AG08396 (cell line): ENCODE data around the gene PIH1D2.
A peak's percentile ranks its signal among the peaks of the same experiment; 100 is the strongest.
"Not testable (repeated sequence)": the region's sequence is repeated elsewhere in the genome, so short reads cannot be mapped to it uniquely, and the experiment has no call there.

Source experiments
- DNase-seq: peaks from one replicate; pipeline ENCODE4 v3.0.0; 2012; ENCODE audit warnings: low spot score, mixed read lengths

Gene PIH1D2

DNA sequence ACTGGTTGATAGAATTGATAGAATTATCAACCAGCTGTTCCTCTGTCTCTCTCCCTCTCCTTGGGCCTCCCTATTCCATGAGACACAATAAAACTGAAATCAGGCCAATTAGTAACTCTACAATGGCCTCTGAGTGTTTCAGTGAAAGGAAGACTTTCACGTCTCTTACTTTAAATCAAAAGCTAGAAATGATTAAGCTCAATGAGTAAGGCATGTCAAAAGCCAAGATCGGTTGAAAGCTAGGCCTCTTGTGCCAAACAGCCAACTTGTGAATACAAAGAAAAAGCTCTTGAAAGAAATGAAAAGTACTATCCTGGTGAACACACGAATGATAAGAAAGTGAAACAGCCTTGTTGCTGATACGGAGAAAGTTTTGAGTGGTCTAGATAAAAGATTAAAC is 16.6 kb downstream of the PIH1D2 start:
- DNase-seq: no peak

DNA sequence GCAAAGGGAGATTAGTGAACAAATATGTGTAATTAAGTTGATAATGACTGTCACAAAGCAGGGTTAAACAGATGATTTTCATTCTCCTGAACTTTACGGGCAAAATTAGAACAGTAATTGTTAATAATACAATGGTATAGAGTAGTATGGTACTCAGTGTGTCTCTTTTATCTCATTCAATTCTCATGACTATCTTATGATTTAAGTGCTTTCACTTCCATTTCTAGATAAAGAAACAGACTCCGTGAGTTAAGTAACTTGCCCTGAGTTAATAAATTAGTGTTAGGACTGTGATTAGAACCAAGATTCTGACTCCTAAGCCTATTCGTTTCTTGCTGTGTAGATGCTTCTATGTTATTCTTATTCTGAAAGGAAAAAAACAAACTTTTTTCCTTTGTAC is 22.0 kb downstream of the PIH1D2 start:
- no peak for DNase-seq

DNA sequence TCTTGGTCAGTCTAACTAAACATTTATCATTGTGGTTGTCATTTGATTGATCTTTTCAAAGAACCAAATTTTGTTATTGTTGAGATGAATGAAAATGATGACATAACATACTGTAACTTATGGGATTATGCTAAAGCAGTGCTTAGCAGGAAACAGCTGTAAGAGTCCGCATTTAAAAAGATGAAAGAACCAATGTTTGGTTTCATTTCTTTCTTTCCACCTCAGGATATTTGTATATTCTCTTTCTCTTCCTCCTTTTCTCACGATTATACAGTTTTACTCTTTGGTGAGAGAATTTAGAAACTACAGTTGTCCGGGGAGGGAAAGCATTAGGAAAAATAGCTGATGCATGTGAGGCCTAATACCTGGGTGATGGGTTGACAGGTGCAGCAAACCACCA is 23.1 kb downstream of the PIH1D2 start:
- DNase-seq: no peak

DNA sequence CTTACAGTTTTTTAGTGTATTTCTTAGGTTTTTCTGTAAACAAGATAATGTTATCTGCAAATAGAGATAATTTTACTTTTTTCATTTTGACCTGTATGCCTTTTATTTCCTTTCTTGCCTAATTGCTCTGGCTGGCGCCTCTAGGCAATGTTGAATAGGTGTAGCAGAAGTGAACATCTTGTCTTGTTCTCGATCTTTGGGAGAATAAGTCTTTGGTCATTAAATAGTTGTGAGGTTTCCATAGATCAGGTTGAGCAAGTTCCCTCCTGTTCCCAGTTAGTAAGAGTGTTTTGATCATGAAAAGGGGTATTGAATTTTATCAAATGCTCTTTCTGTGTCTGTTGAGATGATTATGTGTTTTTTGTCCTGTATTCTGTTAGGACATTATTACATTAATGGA is 24.0 kb downstream of the PIH1D2 start:
- DNase-seq: no peak

DNA sequence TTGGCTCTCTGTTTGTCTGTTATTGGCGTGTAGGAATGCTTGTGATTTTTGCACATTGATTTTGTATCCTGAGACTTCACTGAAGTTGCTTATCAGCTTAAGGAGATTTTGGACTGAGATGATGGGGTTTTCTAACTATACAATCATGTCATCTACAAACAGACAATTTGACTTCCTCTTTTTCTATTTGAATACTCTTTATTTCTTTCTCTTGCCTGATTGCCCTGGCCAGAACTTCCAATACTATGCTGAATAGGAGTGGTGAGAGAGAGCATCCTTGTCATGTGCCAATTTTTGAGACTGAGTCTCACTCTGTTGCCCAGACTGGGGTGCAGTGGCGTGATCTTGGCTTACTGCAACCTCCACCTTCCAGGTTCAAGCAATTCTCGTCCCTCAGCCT is 25.6 kb downstream of the PIH1D2 start:
- not testable (repeated sequence) for DNase-seq

DNA sequence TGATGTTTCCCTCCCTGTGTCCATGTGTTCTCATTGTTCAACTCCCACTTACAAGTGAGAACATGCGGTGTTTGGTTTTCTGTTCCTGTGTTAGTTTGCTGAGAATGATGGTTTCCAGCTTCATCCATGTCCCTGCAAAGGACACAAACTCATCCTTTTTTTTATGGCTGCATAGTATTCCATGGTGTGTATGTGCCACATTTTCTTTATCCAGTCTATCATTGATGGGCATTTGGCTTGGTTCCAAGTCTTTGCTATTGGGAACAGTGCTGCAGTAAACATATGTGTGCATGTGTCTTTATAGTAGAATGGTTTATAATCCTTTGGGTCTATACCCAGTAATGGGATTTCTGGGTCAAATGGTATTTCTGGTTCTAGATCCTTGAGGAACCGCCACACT is 27.2 kb downstream of the PIH1D2 start:
- DNase-seq: not testable (repeated sequence)

DNA sequence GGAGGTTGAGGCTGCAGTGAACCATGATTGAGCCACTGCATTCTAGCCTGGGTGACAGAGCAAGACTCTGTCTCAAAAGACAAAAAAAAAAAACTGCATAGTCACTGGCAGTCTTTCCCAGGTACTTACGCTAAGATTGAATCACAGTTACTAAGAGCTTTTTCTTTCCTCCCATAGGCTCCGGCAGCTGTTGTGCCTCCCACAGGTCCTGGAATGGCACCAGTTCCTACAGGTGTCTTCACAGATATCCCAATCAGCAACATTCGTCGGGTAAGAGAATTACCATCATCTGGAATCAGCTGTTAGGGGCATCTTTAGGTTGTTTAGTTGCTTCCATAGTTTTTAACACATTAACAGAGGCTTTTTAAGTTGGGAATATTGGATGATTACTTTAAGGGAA is 28.9 kb downstream of the PIH1D2 start:
- no peak for DNase-seq

DNA sequence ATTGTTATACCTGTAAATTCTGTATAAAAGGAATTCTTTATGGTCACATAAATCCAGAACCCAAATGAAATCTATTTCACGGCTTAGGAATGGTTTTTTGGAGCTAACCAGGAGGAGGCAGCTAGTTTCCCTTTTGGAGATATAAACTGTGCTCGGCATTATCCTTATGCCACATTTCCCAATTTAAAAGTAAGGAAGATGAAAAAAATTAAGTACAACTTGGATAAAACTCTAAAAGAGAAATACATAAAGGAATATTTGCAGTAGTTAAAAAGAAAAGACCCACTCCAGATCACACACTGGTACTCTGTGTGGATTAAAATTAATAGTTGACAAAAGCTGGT is 30.9 kb downstream of the PIH1D2 start:
- no peak for DNase-seq

DNA sequence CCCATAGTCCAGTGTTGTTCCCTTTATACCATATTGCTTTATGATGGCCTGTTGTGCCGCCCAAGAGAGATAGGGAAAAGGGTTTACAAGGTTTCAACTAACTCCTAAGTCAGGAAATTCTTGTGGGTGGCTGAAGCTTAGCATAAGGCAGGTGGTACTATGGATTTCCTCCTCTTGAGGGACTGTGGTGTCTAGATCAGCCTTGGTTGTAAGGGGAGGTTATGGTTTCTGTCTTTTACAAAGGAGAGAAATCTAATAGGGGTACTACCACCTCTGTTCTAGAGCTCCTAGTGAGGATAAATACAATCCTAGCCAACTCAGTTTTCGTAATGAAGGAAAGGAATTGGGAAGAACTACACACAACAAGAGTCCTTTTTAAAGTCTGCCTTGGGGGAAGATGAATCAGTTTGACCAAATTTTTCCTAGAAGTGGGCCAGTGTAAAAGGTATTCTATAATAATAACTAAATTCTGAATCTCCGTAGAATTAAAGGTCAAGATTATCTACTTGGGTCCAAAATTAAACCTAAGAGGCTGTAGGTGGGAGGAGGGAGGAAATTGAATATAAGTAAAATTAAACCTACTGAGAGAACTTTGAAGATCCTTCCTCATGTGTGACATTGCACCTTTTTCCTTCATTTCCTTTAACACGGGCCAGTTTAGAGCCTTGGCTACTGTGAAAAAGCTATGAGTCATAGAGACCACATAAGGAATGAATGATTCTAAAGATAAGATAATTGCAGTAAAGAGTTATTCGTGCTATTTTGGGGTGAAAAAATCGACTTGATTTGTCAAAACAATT is 31.5 kb downstream of the PIH1D2 start:
- DNase-seq: no peak

DNA sequence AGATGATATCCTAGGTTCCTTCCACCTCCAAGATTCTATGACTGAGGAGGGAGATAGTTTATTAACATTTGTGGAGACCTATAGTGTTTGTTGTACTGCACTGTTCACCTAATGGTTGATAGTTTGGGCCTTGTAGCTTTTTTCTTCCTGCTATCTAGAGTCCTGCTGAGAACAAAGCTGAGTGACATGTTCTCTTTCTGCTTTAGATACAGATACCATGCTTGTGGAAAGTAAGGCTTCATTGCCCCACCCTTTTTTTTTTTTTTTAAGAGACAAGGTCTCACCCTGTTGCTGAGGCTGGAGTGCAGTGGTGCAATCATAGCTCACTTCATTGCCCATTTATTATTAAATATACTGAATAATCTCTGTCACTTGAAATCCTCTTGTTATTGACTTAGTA is 36.3 kb downstream of the PIH1D2 start:
- no peak for DNase-seq

DNA sequence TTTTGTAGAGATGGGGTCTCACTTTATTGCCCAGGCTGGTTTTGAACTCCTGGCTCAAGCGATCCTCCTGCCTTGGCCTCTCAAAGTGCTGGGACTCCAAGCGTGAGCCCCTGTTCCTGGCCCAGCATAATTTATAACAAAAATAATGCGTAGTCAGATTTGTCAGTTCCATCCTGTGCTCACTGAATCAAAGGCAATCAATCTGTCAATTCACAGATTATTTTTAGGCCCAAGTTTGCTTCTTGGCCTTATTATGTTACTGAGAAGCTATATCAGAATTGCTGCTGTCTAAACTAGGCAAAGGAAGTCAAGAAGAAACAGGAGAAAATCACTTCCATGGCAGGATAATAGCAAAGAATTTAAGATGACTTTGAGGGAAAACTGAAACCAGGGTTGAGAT is 39.9 kb downstream of the PIH1D2 start:
- no peak for DNase-seq

DNA sequence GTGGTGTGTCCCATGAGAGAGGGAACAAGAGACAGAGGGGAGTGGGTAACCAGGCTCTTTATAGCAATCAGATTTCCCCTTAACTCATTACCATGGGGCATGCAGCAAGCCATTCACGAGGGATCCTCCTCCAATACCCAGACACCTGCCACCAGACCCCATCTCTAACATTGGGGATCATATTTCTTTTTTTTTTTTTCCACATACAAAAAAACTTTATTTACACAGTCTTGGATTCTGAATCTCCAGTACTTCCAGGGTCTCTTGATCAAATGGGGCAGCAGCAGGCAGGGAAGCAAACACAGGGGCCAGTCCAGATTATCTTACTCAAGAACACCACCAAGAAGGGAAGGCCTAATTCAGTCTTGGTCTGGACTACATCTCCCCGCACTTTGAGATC is 44.4 kb downstream of the PIH1D2 start:
- DNase-seq: no peak

DNA sequence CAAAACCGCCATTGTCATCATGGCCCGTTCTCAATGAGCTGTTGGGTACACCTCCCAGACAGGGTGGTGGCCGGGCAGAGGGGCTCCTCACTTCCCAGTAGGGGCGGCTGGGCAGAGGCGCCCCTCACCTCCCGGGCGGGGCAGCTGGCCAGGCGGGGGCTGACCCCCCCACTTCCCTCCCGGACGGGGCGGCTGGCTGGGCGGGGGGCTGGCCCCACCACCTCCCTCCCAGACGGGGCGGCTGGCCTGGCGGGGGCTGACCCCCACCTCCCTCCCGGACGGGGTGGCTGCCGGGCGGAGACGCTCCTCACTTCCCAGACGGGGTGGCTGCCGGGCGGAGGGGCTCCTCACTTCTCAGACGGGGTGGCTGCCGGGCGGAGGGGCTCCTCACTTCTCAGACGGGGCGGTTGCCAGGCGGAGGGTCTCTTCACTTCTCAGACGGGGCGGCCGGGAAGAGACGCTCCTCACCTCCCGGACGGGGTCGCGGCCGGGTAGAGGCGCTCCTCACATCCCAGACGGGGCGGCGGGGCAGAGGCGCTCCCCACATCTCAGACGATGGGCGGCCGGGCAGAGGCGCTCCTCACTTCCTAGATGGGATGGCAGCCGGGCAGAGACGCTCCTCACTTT is 46.9 kb downstream of the PIH1D2 start:
- DNase-seq: not testable (repeated sequence)

DNA sequence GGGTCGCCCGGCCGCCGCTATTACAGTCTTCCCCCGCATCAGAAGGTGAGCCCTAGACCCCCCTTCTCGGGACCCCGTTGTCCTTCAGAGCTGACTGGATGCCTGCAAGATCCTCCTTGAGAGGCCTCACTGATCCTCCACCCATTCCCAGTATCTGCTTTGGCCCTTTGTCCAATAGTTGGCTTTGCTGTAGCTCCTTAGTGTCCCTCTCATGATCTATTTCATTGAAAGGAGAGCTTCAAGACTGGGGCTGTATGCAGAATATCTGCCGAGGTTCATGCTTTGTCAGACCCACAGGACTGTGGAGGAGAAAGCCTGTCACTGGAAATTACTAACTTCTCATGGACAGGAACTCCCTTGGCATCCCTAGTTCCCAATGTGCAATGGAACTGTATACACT is 48.1 kb downstream of the PIH1D2 start:
- peak; percentile 28 for DNase-seq

DNA sequence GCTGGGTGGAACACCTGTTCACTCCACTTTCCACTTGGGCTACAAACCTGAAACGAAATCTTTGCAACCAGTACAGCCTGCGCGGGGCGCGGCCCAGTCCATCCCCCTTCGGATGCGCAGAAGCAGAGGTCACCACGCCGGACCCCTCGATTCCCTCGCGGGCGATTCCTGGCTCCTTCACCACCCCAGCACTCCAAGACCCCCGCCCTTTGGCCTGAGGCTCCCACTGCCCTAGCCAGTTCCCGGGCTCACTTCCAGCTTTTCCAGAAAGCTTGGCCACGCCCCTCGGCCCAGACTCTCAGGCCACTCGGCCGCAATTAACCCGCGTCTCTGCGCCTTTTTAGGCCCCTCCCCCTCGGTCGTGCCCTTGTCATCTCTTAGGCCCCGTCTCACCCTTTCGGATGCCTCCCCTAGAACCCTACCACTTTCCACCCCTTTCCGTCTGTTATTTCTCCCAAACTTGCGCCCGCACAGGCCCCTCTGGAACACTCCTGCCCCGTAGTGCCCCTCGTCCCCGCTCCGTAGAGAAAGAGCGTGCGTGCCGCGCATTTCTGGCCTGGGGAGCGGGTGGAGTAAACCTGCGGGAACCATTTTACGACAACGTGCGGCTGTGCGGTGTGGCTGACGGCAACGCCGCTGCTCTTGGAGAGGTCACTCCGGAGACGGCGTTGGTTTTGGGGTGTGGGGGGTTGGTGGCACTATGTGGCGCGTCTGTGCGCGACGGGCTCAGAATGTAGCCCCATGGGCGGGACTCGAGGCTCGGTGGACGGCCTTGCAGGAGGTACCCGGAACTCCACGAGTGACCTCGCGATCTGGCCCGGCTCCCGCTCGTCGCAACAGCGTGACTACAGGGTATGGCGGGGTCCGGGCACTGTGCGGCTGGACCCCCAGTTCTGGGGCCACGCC is 48.8 kb downstream of the PIH1D2 start, which contains the start of gene DLAT:
DLAT (plus strand) TSS at position 636 of the 906 bp plus-strand sequence; CDS start at position 701, 65 bp downstream.
- DNase-seq: peak; percentile 88

DNA sequence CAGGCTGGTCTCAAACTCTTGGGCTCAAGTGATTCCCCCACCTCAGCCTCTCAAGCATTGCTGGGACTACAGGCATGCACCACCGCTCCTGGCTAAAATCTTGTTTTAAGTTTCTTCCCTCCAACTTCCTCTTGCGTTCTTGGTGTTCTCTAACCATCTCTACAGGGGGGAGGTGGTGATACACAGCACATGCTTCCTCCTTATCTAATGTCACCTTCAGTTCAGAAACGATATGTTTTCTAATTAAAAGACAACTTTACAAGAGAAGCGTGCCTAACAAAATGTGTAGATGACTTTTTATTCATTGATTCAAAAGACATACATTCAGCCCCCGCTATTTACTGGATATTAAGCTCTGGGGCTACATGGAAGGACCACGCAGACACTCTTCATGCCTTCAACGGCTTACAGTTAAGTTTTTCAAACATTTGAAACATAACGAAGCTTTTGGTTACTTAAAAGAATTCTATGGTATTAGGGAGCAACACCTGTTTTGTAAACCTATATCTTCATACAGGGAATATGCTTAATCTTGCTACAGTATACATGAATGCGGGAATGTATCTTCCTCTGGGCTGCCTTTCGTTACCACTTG is 49.5 kb downstream of the PIH1D2 start:
- no peak for DNase-seq

DNA sequence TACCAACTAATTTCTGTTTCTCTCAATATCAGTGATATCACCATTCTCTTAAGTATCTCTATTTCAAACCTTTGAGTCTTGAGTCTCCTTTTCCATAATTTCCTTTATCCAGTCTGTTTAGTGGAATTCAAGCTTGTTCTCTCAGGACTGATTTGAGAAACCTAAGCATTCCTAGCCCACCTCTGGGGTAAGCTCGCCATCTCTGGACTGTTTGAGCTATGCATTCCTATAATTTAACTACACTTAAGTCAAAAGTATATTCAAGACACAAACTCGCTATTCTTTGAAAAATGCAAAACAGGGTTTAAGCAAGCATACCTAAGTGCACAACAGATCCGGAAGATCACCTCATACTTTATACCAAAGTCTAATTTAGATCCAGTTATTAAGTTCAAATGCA is 50.7 kb downstream of the PIH1D2 start:
- no peak for DNase-seq

DNA sequence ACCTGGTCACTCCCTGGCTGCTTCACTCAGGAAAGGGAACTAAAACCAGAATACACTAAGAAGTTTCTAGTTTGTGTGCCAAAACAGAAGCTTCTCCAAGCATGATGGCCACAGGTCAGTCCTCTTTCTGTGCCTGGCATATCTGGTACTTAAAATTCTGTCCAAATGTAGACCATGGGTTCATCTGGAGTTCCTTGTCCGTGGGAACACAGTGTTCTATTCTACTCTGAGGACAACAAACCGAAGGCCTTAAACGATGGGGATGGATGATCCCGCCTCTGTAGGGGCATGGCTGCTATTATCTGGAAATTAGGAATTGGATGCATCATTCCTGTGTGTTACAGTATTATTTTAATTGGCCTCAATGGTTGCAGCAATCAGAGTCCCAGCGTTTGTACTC is 54.8 kb downstream of the PIH1D2 start:
- no peak for DNase-seq
